NCI-H460 (cell line): ENCODE results near the gene TUBB4A. TPM values are rescaled to one million over a fixed set of nuclear protein-coding genes. Genes with fewer than 3 reads are reported as not detected.

Experiments used
- DNase-seq: peaks from one replicate; pipeline ENCODE4 v3.0.0-alpha.2; 2016; ENCODE audit warnings: low read depth; ENCODE audit errors: extremely low read depth
- total RNA-seq: library from RNA; depleted of rRNA; stranded (reverse); fragments of >200 nt; shearing (Covaris generic); gene quantifications from 2 replicates; pipeline ENCODE4 v1.2.3, GENCODE V29; 2014

TUBB4A gene
- total RNA-seq, 1 experiment from 2014 or later = 4.4 TPM

GRCh38 chr19:6498294-6499036, 3.6 kb downstream of the TUBB4A start:
- DNase-seq = no peak

- DNase-seq = no peak
These were observed 6.2 kb downstream of the TUBB4A start for GRCh38 chr19:6495947-6496346.

- DNase-seq = no peak
These were observed 7.6 kb downstream of the TUBB4A start for GRCh38 chr19:6494438-6495036.

GRCh38 chr19:6491802-6492592, 10.1 kb downstream of the TUBB4A start:
- no peak for DNase-seq

- no peak for DNase-seq
These were observed 12.0 kb downstream of the TUBB4A start for GRCh38 chr19:6490134-6490533.

- DNase-seq = no peak
These were observed 12.6 kb downstream of the TUBB4A start for GRCh38 chr19:6489278-6490061.

GRCh38 chr19:6484831-6485230, 17.3 kb downstream of the TUBB4A start:
- DNase-seq = no peak

GRCh38 chr19:6484230-6484629, 17.9 kb downstream of the TUBB4A start:
- no peak for DNase-seq

GRCh38 chr19:6483235-6483634, 18.9 kb downstream of the TUBB4A start:
- DNase-seq = no peak

GRCh38 chr19:6482343-6482686, 19.8 kb downstream of the TUBB4A start:
- DNase-seq = no peak

GRCh38 chr19:6481541-6482342, 20.4 kb downstream of the TUBB4A start, which contains the start of gene DENND1C:
TSS of gene DENND1C (minus strand) at chr19:6481787. CDS start at chr19:6481695, 92 bp downstream.
- no peak for DNase-seq

- DNase-seq = no peak
These were observed 21.2 kb downstream of the TUBB4A start for GRCh38 chr19:6480848-6481415.

- no peak for DNase-seq
These were observed 22.2 kb downstream of the TUBB4A start for GRCh38 chr19:6479836-6480398.

- no peak for DNase-seq
These were observed 23.3 kb downstream of the TUBB4A start for GRCh38 chr19:6478815-6479214.

GRCh38 chr19:6476896-6477431, 25.1 kb downstream of the TUBB4A start:
- no peak for DNase-seq

GRCh38 chr19:6476155-6476895, 25.8 kb downstream of the TUBB4A start:
- DNase-seq = peak; percentile 69

- DNase-seq = no peak
These were observed 26.6 kb downstream of the TUBB4A start for GRCh38 chr19:6475321-6476108.

- DNase-seq = no peak
These were observed 28.5 kb downstream of the TUBB4A start for GRCh38 chr19:6473647-6474046.
